ENCODE data around the gene TTYH3.
A peak's percentile ranks its signal among the peaks of the same experiment; 100 is the strongest.

Gene TTYH3

DNA sequence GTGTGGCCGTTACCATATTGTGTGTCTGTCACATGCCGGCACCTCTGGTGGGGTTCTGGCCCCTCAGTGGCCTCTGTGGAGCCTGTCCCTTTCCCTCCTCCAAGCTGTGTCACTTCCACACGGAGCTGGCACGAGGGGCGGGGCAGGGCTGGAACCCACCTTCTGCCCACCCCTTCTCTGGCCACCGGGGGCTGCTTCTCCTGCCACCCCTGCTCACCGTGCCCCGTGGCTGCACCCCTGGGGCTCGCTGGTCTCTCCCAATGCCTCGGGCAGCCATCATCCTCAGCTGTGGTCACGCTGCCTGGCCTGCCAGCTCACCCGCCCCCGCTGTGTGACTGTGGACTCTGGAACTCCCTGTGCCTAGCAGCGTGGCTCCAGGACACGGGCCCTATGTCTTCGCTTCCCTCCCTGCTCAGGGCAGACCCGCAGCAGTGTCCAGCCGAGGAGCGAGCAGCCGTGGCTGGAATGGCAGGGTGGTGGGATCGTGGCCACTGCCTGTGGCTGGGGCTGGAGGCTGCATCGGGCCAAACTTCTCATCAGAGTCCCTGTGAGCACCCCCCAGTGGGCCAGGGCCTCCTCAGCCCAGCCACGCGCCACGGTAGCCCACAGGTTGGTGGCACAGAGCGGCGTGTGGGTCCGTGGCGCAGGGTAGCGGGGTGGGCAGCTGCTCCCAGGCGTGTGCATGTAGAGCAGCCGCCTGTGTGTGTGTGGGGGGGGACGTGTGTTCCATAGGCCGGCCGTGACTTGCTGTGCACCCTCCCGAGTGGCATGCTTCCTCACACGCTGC lies 8.1 kb downstream of the TTYH3 start:
- H3K4me3 Mint-ChIP-seq: no peak overlapping the region
- no peaks in the 10 kb centered on the region for H3K27me3 Mint-ChIP-seq (ENCODE audit: low read depth)

DNA sequence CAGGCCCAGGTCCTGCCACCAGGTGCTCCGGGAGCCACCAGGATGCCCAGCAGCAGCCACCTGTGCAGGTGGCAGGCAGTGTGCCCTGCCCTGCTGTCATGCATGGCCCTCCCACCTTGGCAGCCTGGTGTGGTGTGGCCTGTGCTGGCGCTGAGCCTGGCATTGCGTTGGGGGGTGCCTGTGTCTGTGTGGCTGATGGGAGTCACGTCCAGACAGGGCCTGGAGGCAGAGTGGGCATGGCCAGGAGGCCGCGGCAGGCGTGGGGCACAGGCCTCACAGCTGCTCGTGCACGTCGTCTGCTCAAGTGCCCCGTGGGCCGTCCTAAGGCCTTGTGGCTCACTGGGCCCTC lies 8.7 kb downstream of the TTYH3 start:
- H3K36me3 Mint-ChIP-seq (ENCODE audit: low read depth): peaks cover 5% of the 10 kb centered on the region
- H3K27ac Mint-ChIP-seq: peak overlapping the region; percentile 89 to 98 (median 95)
- H3K27me3 Mint-ChIP-seq (ENCODE audit: low read depth): no peaks in the 10 kb centered on the region
- no peaks in the 10 kb centered on the region for H3K9me3 Mint-ChIP-seq
- TF ChIP-seq, protein P1, sequence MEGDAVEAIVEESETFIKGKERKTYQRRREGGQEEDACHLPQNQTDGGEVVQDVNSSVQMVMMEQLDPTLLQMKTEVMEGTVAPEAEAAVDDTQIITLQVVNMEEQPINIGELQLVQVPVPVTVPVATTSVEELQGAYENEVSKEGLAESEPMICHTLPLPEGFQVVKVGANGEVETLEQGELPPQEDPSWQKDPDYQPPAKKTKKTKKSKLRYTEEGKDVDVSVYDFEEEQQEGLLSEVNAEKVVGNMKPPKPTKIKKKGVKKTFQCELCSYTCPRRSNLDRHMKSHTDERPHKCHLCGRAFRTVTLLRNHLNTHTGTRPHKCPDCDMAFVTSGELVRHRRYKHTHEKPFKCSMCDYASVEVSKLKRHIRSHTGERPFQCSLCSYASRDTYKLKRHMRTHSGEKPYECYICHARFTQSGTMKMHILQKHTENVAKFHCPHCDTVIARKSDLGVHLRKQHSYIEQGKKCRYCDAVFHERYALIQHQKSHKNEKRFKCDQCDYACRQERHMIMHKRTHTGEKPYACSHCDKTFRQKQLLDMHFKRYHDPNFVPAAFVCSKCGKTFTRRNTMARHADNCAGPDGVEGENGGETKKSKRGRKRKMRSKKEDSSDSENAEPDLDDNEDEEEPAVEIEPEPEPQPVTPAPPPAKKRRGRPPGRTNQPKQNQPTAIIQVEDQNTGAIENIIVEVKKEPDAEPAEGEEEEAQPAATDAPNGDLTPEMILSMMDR (IDR thresholded peaks at IDR 0.05; ENCODE audit: unreplicated experiment in 3 of 3): no peak
- H3K4me3 Mint-ChIP-seq: no peak overlapping the region
- peaks cover 37% of the 10 kb centered on the region for H3K4me1 Mint-ChIP-seq

More for the DNA sequence above, 8.1 kb downstream of the TTYH3 start:
- Mint-ChIP-seq H3K36me3 (ENCODE audit: low read depth) (peaks cover 5% of the 10 kb centered on the region), H3K27ac (no peak overlapping the region), H3K4me1 (peaks cover 37% of the 10 kb centered on the region), H3K9me3 (no peaks in the 10 kb centered on the region)
- TF ChIP-seq, protein P1 (IDR thresholded peaks at IDR 0.05; ENCODE audit: unreplicated experiment in 3 of 3): no peak

DNA sequence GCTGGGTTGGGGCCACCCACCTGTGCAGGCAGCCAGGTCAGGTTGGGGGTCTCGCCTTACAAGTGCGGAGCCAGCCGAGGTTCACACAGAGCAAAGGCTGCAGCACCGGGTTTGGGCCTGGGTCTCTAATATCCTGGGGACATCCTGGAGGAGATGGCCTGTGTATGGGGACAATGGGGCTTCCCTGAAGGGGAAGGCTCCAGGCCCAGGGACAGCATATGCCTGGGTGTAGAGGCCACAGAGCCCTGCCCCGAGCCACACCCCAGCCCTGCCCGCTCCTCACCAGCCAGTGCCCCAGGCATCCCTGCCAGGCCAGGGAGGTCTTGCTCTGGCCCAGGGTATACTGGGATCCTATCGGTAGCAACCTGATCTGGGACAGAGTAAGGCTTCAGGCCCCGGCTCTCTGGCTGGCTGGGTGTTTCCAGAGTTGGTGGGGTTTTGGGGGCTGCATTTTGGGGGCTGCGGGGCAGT lies 9.1 kb downstream of the TTYH3 start:
- Mint-ChIP-seq H3K27ac (peak overlapping the region; percentile 89 to 98 (median 95)), H3K36me3 (ENCODE audit: low read depth) (peaks cover 5% of the 10 kb centered on the region), H3K27me3 (ENCODE audit: low read depth) (no peaks in the 10 kb centered on the region), H3K4me1 (peaks cover 36% of the 10 kb centered on the region), H3K4me3 (peak overlapping the region; percentile 42 to 66 (median 61)), H3K9me3 (no peaks in the 10 kb centered on the region)
- TF ChIP-seq, protein P1 (IDR thresholded peaks at IDR 0.05; ENCODE audit: unreplicated experiment in 3 of 3): no peak

DNA sequence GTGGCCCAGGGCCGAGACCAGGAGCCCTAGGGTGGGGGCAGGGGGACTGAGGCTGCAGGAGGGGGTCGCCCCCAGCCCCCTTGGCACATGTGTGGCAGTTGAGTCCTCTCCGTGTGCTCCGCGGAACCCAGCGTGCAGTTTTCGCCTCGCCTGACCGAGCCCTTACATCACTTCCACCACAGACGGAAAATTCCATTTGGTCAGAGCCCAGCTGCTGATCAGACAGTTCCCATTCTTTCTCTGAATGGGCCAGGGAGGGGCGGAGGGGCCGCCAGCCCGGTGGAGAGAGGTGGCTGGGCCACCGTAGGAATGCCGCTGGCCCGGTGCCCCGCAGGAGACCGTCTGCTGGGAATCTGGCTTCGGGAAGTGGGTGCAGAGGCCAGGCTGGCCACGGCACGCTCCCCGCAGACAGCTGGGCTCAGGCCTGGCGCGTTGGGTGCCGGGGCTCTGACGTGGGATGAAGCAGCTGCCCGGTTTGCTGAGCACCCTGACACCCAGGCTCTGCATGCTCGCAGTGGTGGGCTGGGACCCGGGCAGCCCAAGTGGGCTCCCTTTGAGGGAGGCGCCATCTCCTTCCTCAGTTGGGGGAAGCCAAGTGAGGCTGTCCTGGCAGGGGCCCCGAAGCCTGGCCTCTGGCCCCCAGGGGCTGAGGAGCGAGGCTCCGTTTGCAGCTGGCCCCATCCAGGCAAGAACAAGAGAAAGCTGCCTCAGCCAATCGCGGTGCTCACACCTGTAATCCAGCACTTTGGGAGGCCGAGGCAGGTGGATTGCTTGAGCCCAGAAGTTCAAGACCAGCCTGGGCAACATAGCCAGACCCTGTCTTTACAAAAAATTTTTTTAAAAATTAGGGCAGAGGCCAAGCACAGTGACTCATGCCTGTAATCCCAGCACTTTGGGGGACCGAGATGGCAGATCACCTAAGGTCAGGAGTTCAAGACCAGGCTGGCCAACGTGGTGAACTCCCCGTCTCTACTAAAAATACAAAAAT lies 9.9 kb downstream of the TTYH3 start:
- H3K4me3 Mint-ChIP-seq: peak overlapping the region; percentile 42 to 66 (median 61)
- no peaks in the 10 kb centered on the region for H3K27me3 Mint-ChIP-seq (ENCODE audit: low read depth)
- TF ChIP-seq, protein P1 (IDR thresholded peaks at IDR 0.05; ENCODE audit: unreplicated experiment in 3 of 3): no peak
- peak overlapping the region; percentile 89 to 98 (median 95) for H3K27ac Mint-ChIP-seq
- H3K4me1 Mint-ChIP-seq: peaks cover 27% of the 10 kb centered on the region
- H3K9me3 Mint-ChIP-seq: no peaks in the 10 kb centered on the region
- no peaks in the 10 kb centered on the region for H3K36me3 Mint-ChIP-seq (ENCODE audit: low read depth)

DNA sequence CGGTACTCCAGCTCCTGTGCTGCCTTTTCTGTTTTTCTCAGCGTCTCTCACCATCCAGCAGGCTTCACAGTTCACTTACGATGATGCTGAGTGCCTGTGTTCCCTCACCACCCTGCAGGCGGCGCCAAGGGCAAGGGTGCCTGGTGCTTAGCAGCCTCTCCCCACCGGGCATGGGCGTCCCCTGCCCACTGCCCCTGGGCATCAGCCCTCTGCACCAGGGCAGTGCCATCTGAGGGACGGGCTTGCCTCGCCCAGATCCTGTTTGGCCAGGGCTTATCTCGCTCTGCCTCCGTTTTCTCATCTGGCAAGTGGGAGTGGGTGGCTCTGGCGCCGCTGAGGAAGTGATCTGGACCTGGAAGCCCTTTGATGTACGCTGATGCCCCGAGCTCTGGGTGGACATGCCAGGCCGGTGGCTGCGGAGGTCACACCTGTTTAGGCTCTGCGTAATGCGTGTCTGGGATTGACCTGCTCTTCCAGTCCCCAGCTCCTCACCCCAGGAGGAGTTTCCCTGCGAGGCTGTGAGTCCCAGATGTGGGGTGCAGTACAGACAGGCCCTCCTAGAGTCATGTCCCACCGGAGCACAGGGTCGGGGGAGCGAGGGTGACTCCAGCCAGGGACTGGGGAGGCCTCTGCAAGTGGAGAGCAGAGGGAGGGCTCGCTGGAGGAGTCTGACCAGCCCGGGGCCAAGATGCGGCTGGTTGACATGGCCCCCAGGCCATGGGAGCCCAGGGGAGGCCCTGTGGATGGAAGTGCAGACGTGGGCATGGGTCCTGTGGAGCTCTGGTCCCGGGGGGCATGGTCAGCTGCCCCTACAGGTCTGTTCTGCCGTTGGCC lies 11.8 kb downstream of the TTYH3 start:
- no peaks in the 10 kb centered on the region for H3K9me3 Mint-ChIP-seq
- H3K27me3 Mint-ChIP-seq (ENCODE audit: low read depth): no peaks in the 10 kb centered on the region
- TF ChIP-seq, protein P1 (IDR thresholded peaks at IDR 0.05; ENCODE audit: unreplicated experiment in 3 of 3): no peak
- no peak overlapping the region for H3K4me3 Mint-ChIP-seq
- H3K36me3 Mint-ChIP-seq (ENCODE audit: low read depth): no peaks in the 10 kb centered on the region
- peaks cover 23% of the 10 kb centered on the region for H3K4me1 Mint-ChIP-seq
- peak overlapping the region in 2 of 3 experiments; percentile 28 to 37 for H3K27ac Mint-ChIP-seq
